HG02970 (cell line): Measurements from ENCODE around the gene U2SURP.
A peak's percentile ranks its signal among the peaks of the same experiment; 100 is the strongest.
"Not testable (repeated sequence)": the region's sequence is repeated elsewhere in the genome, so short reads cannot be mapped to it uniquely, and the experiment has no call there.

Experiments
- ATAC-seq: cut with Tn5 transposase; IDR thresholded peaks from one replicate; pipeline ENCODE4 v1.9.1; 2021; ENCODE audit warnings: mild to moderate bottlenecking, moderate library complexity, moderate number of reproducible peaks; ENCODE audit not compliant: unreplicated experiment, low FRiP score

Gene U2SURP

DNA sequence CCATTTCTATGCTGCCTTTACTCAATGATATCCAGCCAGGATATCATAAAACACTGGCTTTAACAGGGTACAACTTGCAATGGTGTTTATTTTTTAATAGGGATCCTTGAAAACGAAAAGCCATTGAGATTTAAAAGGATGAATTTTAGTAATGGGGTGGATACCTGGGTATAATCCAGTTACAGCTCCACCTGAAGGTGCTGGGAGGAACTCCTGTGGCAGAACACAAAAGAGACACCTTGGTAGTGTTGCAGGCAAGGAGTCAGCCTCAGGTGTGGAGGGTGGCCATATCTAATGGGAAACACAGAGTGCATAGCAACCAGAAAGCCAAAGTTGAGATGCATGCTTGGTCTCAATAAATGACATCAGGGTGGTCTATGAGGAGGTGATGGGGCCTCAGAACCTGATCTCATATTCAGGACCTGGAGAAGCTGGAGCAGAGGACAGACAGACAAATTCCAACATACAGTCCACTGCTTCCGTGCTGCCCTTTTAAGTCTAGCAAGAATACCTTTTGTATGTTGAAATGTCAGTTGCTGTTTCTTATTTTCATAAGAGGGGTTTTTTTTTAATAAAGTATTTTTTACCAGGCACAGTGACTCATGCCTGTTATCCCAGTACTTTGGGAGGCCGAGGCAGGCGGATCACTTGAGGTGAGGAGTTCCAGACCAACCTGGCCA is 25.9 kb upstream of the U2SURP start:
- ATAC-seq, result no peak

DNA sequence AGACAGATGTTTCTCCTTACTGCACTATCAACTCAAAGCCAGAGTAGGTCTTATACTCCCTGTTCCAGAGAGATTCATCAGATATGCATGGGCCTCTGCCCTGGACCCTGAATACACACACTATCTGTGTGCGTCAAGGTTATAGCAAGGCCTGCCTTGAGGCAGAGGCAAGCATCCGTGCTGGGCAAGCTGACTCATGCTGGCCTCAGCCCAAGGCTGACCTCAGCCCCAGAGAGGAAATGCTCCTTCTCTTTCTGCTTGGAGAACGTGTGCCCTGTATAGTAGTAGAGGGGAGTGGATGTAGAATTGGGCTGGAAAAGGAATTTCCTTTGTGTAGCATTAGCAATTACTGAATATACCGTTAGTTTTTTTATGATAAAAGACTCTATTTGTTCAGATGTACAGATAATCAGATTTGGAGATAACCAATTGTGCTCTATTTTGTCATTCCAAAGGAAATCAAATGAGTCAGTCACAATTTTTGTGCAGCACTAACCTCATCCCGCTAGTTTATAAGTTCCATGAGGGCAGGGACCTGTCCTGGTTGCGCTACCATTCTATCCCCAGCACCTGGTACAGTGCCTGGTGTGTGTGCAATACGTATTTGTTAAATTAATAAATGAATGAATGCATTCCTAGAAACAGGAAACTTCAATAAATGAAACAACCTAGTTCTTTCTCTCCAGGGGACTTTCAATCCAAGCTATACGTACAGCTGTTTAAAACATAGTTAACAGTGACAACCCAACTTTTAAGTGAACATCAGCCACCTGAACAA is 24.6 kb upstream of the U2SURP start:
- no peak for ATAC-seq

GRCh38 chr3:142977399-142977728 is 24.0 kb upstream of the U2SURP start:
- no peak for ATAC-seq

DNA sequence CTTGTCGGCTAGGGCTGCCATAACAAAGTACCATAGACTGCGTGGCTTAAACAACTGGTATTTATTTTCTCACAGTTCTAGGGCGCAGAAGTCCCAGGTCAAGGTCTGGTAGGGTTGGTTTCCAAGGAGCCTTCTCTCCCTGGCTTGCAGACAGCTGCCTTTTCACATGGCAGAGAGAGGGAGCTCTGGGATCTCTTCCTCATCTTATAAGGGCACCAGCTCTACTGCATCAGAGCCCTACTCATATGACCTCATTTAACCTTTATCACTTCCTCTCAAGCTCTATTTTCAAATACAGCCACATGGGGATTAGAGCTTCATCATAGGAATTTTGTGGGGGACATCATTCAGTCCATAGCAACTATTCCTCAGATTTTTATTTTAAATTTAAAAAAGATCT is 20.3 kb upstream of the U2SURP start:
- ATAC-seq, result no peak

DNA sequence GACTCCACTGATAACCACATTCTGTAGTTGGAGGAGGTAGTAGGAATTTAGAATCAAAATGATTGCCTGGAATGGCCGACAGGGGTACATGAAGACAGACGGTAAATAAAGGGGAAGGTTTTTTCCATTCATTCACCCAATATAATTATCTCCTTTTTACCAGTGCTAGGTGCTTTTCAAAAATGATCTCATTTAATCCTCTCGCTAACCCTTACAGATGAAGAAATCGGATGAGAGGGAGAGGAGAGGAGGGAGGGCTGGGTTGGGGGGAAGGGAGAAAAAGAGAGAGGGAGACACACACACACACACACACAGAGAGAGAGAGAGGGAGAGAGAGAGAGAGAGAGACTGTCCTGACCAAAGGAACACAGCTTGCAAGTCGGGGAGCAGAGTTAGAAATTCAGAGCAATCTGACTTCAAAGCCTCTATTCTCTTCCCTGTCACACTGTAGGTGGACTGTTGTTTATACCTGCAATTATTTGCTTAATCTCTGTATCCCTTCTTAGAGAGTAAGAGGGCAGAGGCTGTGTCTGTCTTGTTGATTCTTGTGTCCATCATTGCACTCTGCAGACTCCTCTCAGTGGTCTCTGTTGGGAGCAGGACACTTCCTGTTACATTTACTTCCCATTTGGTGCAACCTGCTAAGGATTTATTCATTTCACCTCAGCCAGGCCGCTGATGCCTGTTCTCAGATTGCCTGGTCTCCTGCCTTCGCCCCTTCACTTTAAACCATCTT is 19.2 kb upstream of the U2SURP start:
- no peak for ATAC-seq

DNA sequence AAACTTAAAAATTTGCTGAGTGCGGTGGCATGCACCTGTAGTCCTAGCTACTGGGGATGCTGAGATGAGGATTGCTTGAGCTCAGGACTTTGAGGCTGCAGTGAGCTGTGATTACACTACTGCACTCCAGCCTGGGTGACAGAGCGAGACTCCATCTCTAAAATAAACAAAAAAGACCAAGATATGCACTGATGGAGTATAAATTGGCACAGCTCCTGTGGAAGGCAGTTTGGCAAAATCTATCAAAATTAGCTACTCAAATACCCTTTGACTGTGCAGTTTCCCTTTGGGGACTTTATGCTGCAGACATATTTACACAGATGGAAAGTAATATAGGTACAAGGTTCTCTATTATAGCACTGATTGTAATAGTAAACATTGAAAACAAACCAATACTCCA is 18.1 kb upstream of the U2SURP start:
- no peak for ATAC-seq

- no peak for ATAC-seq
Measured at GRCh38 chr3:142984255-142984654, 17.1 kb upstream of the U2SURP start.

DNA sequence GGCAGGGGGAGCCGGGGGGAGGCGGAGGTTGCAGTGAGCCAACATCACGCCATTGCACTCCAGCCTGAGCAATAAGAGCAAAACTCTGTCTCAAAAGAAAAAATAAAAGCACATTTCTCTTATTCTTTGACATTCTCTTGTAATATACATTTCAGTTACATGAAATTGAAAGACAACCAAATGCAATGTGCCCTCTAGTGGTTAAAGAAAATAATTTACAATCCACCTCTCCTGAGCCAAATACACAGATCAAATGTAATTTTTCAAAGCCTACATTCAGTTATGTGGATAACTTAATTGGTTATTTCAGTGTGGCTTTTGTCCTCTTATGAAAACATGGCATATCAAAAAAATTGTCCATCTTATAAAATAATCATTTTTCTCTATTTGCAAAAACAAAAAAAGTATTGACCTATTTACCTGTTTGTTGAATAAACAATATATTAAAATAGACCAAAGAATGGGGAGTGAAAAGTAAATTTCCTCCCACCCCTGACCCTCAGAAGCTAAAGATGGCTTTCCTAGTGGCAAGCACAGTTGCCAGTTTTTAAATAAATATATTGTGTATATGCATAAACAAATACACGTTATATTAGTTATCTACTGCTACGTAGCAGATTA is 14.2 kb upstream of the U2SURP start:
- no peak for ATAC-seq

DNA sequence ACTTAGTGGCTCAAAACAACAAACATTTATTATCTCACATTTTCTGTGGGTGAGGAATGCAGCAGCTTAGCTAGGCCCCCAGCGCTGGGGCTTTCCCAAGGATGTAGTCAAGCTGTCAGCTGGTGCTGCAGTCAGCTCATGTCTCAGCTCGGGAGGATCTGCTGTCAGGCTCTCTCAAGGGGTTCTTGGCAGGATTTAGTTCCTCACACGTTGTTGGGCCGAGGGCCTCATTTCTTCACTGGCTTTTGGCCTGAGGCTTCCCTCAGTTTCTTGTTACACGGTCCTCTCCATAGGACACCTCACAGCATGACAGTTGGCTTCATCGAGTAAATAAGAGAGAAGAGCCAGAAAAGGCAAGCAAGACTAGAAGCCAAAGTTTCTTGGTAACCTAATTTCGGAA is 13.7 kb upstream of the U2SURP start:
- ATAC-seq, result no peak

- not testable (repeated sequence) for ATAC-seq
Measured at GRCh38 chr3:142988221-142988620, 13.1 kb upstream of the U2SURP start.

GRCh38 chr3:142988826-142989225 is 12.5 kb upstream of the U2SURP start:
- not testable (repeated sequence) for ATAC-seq

DNA sequence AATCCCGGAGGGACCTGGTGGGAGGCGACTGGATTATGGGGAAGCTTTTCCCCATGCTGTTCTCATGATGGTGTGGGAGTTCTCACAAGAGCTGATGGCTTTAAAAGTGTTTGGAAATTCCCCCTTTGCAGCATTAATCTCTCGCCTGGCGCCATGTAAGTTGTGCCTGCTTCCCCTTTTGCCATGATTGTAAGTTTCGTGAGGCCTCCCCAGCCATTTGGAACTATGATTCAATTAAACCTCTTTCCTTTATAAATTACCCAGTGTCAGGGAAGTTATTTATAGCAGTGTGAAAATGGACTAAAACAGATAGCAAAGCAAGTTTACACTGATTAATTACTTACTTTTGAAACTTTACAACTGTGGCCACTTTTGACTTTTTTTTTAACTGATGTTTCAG is 10.6 kb upstream of the U2SURP start:
- no peak for ATAC-seq

GRCh38 chr3:142992323-142992722 is 9.0 kb upstream of the U2SURP start:
- no peak for ATAC-seq

DNA sequence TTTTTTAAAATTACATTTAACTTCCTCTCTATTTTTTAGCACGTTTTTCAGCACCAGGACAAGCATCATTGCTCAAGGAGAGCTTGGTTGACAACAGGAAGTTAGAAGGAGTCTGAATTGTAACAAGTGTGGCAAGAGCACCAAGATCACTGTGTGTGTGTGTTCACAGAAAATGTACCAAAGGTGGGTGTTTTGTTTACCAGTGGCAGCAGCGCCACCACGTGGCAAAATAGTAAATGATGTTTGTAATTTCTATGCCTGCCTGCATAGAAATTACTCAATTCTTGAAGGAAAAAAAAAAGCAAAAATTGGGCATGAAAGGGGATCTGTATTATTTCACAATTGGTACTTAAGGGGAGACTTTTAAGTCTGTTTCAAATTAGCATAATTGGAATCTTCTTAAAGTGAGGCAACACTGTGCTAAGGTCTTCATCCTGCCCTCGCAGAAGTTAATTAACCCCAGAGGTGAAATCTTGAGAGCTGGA is 7.4 kb upstream of the U2SURP start:
- no peak for ATAC-seq

DNA sequence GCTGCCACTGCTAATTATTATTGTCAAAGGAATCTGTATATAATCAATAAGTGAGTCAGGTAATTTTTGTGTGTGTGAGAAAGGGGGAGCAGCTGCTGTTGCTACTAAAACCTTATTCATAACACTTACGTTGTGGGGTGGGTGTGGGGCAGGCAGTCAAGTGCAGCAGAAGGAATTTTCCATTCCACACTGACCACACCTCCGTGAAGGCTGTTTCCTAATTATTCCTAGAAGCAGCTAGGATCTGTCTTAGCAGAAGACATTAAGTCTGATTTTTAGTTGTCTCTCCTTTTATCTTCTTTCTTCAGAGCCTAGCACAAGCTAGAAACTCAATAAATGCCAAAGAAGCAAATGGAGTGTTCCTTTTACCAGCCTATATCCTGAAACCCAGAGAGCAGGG is 4.0 kb upstream of the U2SURP start:
- no peak for ATAC-seq

DNA sequence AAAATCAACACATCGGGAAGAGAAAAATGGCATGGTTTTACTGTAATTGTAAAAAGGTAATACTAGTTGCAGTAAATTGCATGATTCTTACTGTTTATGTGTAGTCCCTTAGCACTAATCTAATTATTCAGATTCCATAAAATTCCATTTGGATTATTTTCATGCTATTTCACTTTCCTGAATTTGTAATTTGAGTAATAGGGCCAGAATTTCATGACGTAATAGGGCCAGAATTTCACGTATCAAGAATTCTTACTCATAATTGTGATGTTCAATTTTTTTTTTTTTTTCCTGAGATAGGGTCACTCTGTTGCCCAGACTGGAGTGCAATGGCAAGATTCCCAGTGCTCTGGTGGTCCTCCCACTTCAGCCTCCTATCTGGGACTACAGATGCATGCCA is 2.9 kb upstream of the U2SURP start:
- no peak for ATAC-seq

- ATAC-seq, result no peak
Measured at GRCh38 chr3:142999881-143000280, 1.5 kb upstream of the U2SURP start.

DNA sequence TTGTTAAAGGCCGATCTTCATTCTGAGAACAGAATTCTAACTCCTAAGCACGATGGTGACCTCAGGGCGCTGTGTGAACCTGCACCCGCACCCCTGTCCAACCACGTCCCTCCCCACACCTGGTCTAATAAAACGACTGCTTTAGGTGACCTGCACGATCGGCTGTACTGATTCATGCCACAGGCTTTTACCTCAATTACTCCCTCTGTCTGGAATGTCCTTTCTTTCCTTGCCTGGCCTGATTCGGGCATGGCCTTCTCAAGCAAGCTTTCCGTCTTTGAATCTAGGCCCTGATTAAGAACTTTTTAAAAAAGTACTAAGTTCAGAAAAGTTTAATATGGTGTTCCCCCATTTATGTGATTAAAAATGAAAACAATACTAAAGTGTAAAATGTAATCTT is 842 bp upstream of the U2SURP start:
- ATAC-seq, result no peak

DNA sequence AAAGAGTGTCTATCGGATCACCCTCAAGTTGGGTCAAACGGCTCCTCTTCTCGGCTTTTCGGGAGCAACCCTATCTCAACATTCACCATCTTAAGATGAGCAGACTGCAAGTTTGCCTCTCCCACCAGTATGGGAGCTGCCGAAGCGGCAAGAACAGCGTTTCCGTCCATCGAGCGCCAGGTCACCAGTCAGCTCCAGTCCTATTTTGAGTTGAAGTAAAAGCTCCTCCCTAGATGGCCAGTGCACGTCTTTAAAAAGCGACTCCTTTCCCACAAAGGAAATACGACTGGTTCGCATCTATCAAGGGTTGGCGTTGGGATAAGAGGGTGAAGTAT is 369 bp upstream of the U2SURP start:
- peak; percentile 57 for ATAC-seq

DNA sequence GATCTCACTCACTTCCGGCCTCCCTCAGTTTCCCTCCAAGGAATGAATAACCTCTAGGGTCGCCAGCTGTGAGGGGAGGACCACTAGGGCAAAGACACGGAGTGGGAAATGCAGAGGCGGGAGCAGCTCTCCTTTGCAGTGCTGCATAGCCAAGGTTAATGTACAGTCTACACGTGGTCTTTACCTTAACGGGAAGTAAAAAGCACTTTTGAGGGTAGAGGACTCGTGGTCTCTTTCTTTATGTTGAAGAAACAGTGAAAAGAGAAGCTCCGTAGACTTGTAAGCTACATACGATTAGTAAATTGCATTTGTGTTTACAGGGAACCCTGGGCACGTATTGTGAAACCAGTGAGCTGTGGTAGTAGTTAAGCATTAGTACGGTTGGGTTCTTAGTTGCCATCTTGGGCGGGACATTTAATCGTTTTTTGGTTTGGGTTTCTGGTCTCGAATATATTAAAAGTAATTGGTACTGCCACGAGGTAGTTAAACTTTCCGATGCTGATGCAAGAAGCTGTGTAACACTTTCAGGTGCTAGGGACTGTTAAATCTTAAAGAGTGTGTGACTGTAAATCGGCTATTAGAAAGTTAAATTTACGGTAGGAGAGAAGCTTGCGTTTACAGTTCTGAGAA is 828 bp downstream of the U2SURP start:
- peak; percentile 11 for ATAC-seq

DNA sequence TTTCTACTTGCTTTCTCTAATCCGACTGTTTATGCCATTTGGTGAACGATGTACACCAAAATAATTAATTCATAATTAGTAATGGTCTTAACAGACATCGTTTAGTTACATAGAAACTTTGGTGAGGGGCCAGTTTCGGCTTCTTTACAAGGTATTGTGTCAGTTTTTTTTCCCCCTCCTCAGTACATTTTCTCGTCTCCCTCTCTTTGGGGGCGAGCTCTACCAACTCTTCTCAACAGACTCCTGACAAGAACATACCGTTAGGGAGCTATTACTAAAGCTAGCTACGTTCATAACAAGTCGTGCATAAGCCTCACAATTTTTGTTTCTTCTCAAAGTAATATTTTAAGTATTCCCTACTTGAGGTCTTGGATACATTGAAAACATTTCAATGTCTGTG is 1.4 kb downstream of the U2SURP start:
- no peak for ATAC-seq
